Measurements from ENCODE around the gene AP1AR.

- TF ChIP-seq CTCF (IDR thresholded peaks at IDR 0.05) (no peak), POLR2A (IDR thresholded peaks at IDR 0.05) (no peak), EP300 (IDR thresholded peaks at IDR 0.05) (no peak)
Measured at GRCh38 chr4:112282860-112283667, 51.5 kb downstream of the AP1AR start.

Measured in tibial nerve (tissue), 4 donors.